OCI-LY7 (cell line): ENCODE data around the gene STAT5B.

ENCODE experiments used
- CTCF ChIP-seq: fragments of 200-600 bp; sonication (generic); conservative IDR thresholded peaks from 2 replicates; pipeline ENCODE4 v1.5.1; 2014; ENCODE audit warnings: mild to moderate bottlenecking, antibody characterized with exemption, low read length, moderate library complexity, mixed read lengths
- EZH2phosphoT487 ChIP-seq: fragments of 200-600 bp; sonication (generic); IDR thresholded peaks from 2 replicates; pipeline ENCODE4 v1.6.1; 2018; ENCODE audit warnings: low read depth, borderline replicate concordance, mild to moderate bottlenecking, mixed run types, antibody characterized with exemption, low read length, moderate library complexity, mixed read lengths

GRCh38 chr17:42193216-42193968, 82.8 kb downstream of the STAT5B start:
- TF ChIP-seq CTCF (peak; percentile 56), EZH2phosphoT487 (no peak)
